Heart left ventricle (tissue), 16 donors: ENCODE measurements around the gene NUP62. TPM values are rescaled to one million over a fixed set of nuclear protein-coding genes. Genes with fewer than 3 reads are reported as not detected.
A peak's percentile ranks its signal among the peaks of the same experiment; 100 is the strongest.

Experiments used
- ATAC-seq, 4 donors: fragments of 200-7000 bp; cut with Tn5 transposase; one replicate each; pipeline ENCODE4 v1.9.1; 2020 to 2022; ENCODE audit warnings: moderate library complexity in 4 of 4, mild to moderate bottlenecking in 3 of 4, moderate number of reproducible peaks in 1 of 4
- DNase-seq, 5 donors: peaks; one replicate each; pipeline ENCODE4 v3.0.0-alpha.2; 2020
- H3K27ac ChIP-seq, 12 donors: fragments of 200-600 bp; sonication (generic) in 4 of 12; one replicate each; pipeline versions ENCODE4 v1.5.0 to v1.8.0; 2016 to 2022; ENCODE audit warnings: mild to moderate bottlenecking in 2 of 12
- H3K27me3 ChIP-seq, 9 donors: fragments of 200-600 bp; sonication (generic) in 2 of 9; one replicate each; pipeline versions ENCODE4 v1.5.1 to v1.8.0; 2016 to 2022; ENCODE audit warnings: mild to moderate bottlenecking in 3 of 9
- H3K36me3 ChIP-seq, 9 donors: fragments of 200-600 bp; sonication (generic) in 2 of 9; one replicate each; pipeline versions ENCODE4 v1.5.0 to v1.8.0; 2018 to 2022; ENCODE audit warnings: mild to moderate bottlenecking in 2 of 9
- H3K4me1 ChIP-seq, 12 donors: fragments of 200-600 bp; sonication (generic) in 4 of 12; one replicate each; pipeline versions ENCODE4 v1.5.0 to v1.8.0; 2016 to 2022; ENCODE audit warnings: mild to moderate bottlenecking in 3 of 12
- H3K4me3 ChIP-seq, 12 donors: fragments of 200-600 bp; sonication (generic) in 4 of 12; one replicate each; pipeline versions ENCODE4 v1.5.0 to v1.8.0; 2017 to 2022; ENCODE audit warnings: mild to moderate bottlenecking in 9 of 12, moderate library complexity in 4 of 12
- H3K9me3 ChIP-seq, 12 donors: fragments of 200-600 bp; sonication (generic) in 4 of 12; one replicate each; pipeline versions ENCODE4 v1.5.0 to v1.8.0; 2016 to 2022; ENCODE audit warnings: mild to moderate bottlenecking in 1 of 12
- POLR2A ChIP-seq, 2 donors: fragments of 450-650 bp; IDR thresholded peaks; one replicate each; pipeline ENCODE4 v1.6.1; 2017; ENCODE audit warnings: antibody characterized with exemption in 2 of 2, mild to moderate bottlenecking in 2 of 2, moderate library complexity in 2 of 2
- WGBS, 4 donors: extraction: QIAGEN DNeasy Blood & Tissue Kit in 2 of 4; methylation state at CpG; one replicate each; pipeline versions ENCODE4 v1.1.5 to v1.1.7; 2013 to 2018; 5-methylcytosine and 5-hydroxymethylcytosine counted together
- intact Hi-C, 10 donors: fragments of 100-400 bp; cut with DNase I; formaldehyde crosslinking; loops; one replicate each; pipeline versions ENCODE4 v1.11.1 to v1.14.2; 2022
- polyA plus RNA-seq, 2 donors: library from polyadenylated mRNA; stranded (reverse); fragments of 200-250 nt; gene quantifications; one replicate each; pipeline ENCODE4 v1.2.3, GENCODE V29; 2013
- total RNA-seq, 9 donors: library from RNA; depleted of rRNA in 2 of 9; stranded (reverse); fragments of >200 nt in 2 of 9; fragmentation: NEBNext Ultra II Directional in 3 of 9; extraction: Animal tissue kit (Norgen Biotek cat#: 25700) in 3 of 9; gene quantifications; one replicate each; pipeline versions ENCODE4 v1.1.0 to v1.2.4, GENCODE V29; 2016 to 2023
- TF ChIP-seq, protein P1 (sequence below), 12 donors: fragments of 200-600 bp; sonication (generic) in 4 of 12; IDR thresholded peaks; one replicate each; pipeline versions ENCODE4 v1.5.0 to v1.8.0; 2018 to 2022; ENCODE audit warnings: antibody characterized with exemption in 12 of 12, mild to moderate bottlenecking in 5 of 12
- donor health status: ischemic (EF 13 %, LVEDD 7.1; RV severe dilation, severe dysfunction).
- donor health status: healthy with polysubstance abuse.
- donor health status: DM: no; HTN: yes; CAD: no.
- donor health status: DM: no; HTN: no; CAD: no.
- donor health status: ischemic (EF 25% LVEDD 6.9; RV normal size, moderate dysfunction).
- donor health status: ischemic (EF 25% LVEDD 5.7; RV mildly dilated, moderate dysfunction).
- donor health status: healthy.
- donor health status: DM: yes; HTN: yes; CAD: no.
- donor health status: ischemic (EF 35%, LVEDD 5.7; RV mildly dilated, moderate dysfunction).
- donor health status: nonischemic (EF 11% LVEDD 7.7; RV severe dilation, severe dysfunction).
- donor health status: DM: yes; HTN: yes; CAD: no.
- donor health status: PGD.
- donor health status: ischemic (EF 29% LVEDD 5.4; RV normal size, mild dysfunction).
- donor health status: nonischemic (EF 23%, LVEDD 6.1; RV moderate dilation, normal function).

NUP62 gene
- total and polyA plus RNA-seq, 11 donors, result 14.0 to 61.9 (median 33.0) TPM

DNA sequence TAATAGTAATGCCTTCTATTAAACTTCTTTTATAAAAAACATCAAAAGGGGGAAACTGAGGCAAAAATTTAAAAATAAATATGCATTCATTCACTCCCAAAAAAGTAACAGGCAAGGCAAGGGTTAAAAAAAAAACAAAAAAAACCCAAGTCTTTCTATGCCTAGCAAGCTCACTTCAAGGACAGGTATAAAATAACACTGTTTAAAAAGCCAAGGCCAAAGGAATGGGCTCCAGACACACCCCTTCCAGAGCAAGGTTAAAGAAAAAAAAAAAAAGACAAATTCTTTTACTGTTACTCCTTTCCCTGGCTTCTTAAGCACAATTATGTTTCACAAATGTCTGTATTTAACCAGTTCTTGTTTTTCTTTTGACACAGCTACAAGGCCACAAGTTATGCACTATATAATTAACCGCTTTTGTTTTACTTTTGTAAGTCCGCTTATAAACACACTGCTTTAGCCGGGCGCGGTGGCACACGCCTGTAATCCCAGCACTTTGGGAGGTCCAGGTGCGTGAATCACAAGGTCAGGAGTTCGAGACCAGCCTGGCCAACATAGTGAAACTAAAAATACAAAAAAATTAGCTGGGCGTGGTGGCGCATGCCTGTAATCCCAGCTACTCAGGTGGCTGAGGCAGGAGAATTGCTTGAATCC is 28.1 kb upstream of the NUP62 start:
- Histone ChIP-seq H3K36me3 (no peaks in the 10 kb centered on the region), H3K4me3 (no peak overlapping the region), H3K27ac (no peak overlapping the region), H3K27me3 (peaks cover 0 to 11% (median 0%) of the 10 kb centered on the region in 9 donors), H3K9me3 (no peaks in the 10 kb centered on the region), H3K4me1 (peaks cover 0 to 43% (median 5%) of the 10 kb centered on the region in 12 donors)
- no peak for TF ChIP-seq POLR2A (IDR thresholded peaks at IDR 0.05)
- TF ChIP-seq, protein P1, sequence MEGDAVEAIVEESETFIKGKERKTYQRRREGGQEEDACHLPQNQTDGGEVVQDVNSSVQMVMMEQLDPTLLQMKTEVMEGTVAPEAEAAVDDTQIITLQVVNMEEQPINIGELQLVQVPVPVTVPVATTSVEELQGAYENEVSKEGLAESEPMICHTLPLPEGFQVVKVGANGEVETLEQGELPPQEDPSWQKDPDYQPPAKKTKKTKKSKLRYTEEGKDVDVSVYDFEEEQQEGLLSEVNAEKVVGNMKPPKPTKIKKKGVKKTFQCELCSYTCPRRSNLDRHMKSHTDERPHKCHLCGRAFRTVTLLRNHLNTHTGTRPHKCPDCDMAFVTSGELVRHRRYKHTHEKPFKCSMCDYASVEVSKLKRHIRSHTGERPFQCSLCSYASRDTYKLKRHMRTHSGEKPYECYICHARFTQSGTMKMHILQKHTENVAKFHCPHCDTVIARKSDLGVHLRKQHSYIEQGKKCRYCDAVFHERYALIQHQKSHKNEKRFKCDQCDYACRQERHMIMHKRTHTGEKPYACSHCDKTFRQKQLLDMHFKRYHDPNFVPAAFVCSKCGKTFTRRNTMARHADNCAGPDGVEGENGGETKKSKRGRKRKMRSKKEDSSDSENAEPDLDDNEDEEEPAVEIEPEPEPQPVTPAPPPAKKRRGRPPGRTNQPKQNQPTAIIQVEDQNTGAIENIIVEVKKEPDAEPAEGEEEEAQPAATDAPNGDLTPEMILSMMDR (IDR thresholded peaks at IDR 0.05), result no peak
- DNase-seq (no peak), ATAC-seq (no peak)
- intact Hi-C loops, result no loop called here
- WGBS, 4 donors, result 91 to 93% (median 92%) methylated on average over 10 of the region's 10 CpGs

- Histone ChIP-seq H3K27me3 (peaks cover 0 to 11% (median 0%) of the 10 kb centered on the region in 9 donors), H3K9me3 (no peaks in the 10 kb centered on the region), H3K36me3 (no peaks in the 10 kb centered on the region), H3K27ac (no peak overlapping the region), H3K4me3 (no peak overlapping the region), H3K4me1 (peaks cover 0 to 44% (median 5%) of the 10 kb centered on the region in 12 donors)
- DNase-seq (no peak), ATAC-seq (no peak)
- TF ChIP-seq, protein P1 (IDR thresholded peaks at IDR 0.05), result no peak
- no peak for TF ChIP-seq POLR2A (IDR thresholded peaks at IDR 0.05)
- WGBS, 4 donors, result 67 to 76% (median 71%) methylated on average over 9 of the region's 9 CpGs
- intact Hi-C loops, result no loop called here
Observed at GRCh38 chr19:49956115-49956495, 26.8 kb upstream of the NUP62 start.

DNA sequence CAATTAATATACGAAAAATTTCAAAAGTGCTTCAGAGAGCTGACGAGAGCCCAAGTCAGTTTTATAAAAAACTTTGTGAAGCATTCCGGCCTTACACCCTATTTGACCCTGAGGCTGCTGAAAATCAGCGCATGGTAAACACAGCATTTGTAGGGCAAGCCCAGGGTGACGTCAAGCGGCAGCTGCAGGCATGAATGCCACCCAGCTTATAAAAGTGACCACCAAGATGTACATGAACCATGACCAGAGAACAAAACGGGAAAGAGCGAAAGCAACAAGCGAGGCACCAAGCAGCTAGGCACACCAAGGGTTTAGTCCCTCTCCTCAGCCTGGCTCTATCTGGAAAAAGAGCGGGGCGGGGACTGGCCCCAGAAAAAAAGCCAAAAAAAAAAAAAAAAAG is 25.6 kb upstream of the NUP62 start:
- Histone ChIP-seq H3K4me3 (no peak overlapping the region), H3K27me3 (peaks cover 0 to 11% (median 0%) of the 10 kb centered on the region in 9 donors), H3K4me1 (peaks cover 0 to 44% (median 5%) of the 10 kb centered on the region in 12 donors), H3K36me3 (no peaks in the 10 kb centered on the region), H3K27ac (no peak overlapping the region), H3K9me3 (no peaks in the 10 kb centered on the region)
- 79 to 88% (median 84%) methylated on average over 11 of the region's 11 CpGs for WGBS, 4 donors
- TF ChIP-seq, protein P1 (IDR thresholded peaks at IDR 0.05), result no peak
- no peak for TF ChIP-seq POLR2A (IDR thresholded peaks at IDR 0.05)
- no peak for DNase-seq
- intact Hi-C loops, result loop anchor here in 1 of 10 donors (5.0 kb wide), 1 partner anchor 32 kb away; no protein-coding TSS in a partner anchor
- no peak for ATAC-seq

GRCh38 chr19:49954092-49954829 is 25.0 kb upstream of the NUP62 start:
- WGBS, 4 donors, result 39 to 49% (median 43%) methylated on average over 12 of the region's 12 CpGs
- H3K27ac ChIP-seq, result peak overlapping the region in 2 of 12 donors; percentile 26 to 46
- no peak for TF ChIP-seq POLR2A (IDR thresholded peaks at IDR 0.05)
- TF ChIP-seq, protein P1 (IDR thresholded peaks at IDR 0.05), result no peak
- no peaks in the 10 kb centered on the region for H3K9me3 ChIP-seq
- H3K4me1 ChIP-seq, result peaks cover 0 to 44% (median 5%) of the 10 kb centered on the region in 12 donors
- peak in 3 of 4 donors; percentile 54 to 56 (median 55) for ATAC-seq
- intact Hi-C loops, result loop anchor here in 1 of 10 donors (5.0 kb wide), 1 partner anchor 33 kb away; no protein-coding TSS in a partner anchor
- H3K4me3 ChIP-seq, result no peak overlapping the region
- no peak for DNase-seq
- peaks cover 0 to 11% (median 0%) of the 10 kb centered on the region in 9 donors for H3K27me3 ChIP-seq
- H3K36me3 ChIP-seq, result no peaks in the 10 kb centered on the region
